GM21619 (cell line): Measurements from ENCODE around the gene CCDC88B.
"Not testable (repeated sequence)": the region's sequence is repeated elsewhere in the genome, so short reads cannot be mapped to it uniquely, and the experiment has no call there.

Experiments used
- ATAC-seq: cut with Tn5 transposase; IDR thresholded peaks from one replicate; pipeline ENCODE4 v1.9.1; 2021; ENCODE audit not compliant: unreplicated experiment

The CCDC88B gene

DNA sequence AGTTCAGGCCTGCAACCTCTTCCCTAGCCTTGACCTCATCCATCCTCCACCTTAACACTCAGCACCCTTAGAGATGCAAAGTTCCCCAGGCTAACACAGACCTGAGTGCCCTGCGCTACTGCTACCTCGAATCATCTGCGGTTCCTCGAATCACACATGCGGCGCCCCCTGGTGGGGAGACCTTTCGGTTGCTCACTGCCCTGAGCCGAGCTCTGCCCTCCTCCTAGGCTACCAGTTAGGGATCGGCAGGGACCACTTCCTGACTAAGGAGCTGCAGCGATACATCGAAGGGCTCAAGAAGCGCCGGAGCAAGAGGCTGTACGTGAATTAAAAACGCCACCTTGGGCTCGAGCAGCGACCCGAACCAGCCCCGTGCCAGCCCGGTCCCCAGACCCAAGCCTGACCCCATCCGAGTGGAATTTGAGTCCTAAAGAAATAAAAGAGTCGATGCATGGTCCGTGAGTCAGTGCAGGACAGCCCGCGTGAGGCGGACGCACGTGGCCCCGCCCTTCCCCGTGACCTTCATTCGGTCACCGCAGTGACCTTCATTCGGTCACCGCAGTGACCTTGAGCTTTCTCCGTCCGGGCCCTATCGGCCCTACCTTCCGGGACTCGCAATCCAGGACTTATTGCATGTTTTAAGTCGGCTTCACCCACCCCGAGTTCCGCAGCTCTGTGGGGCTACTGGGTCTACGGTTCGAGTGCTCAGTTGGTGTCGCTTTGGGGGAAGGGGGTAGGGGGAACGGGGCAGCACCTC is 35.5 kb upstream of the CCDC88B start:
- ATAC-seq, result peak; percentile 17

DNA sequence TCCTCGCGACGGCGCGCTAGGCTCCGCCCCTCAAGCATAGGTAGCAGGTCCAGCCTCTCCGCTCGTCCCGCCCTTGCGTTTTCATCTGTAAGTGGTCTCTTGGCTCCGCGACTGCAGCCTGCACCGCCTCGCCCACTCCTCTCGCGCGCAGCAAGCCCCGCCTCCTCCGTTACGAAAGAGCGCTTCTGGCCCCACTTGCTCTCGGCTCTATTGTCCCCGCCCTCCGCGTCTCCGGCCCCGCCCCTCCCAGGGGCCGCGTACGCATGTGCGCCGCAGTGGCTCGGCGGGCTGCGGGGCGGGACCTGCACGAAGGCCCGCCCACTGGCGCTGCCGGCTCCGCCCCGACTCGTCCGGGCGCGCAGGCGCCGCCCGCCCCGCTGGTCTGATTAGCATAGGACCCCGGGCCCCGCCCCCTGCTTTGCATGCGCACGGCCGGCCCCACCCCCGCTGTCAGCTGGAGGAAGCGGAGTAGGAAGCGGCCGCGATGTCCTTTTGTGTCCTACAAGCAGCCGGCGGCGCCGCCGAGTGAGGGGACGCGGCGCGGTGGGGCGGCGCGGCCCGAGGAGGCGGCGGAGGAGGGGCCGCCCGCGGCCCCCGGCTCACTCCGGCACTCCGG is 34.8 kb upstream of the CCDC88B start, which contains the start of gene ESRRA:
TSS of gene ESRRA (plus strand) at position 450 of the 616 bp plus-strand sequence. CDS start 1,656 bp downstream, outside the sequence.
- peak; percentile 54 for ATAC-seq

DNA sequence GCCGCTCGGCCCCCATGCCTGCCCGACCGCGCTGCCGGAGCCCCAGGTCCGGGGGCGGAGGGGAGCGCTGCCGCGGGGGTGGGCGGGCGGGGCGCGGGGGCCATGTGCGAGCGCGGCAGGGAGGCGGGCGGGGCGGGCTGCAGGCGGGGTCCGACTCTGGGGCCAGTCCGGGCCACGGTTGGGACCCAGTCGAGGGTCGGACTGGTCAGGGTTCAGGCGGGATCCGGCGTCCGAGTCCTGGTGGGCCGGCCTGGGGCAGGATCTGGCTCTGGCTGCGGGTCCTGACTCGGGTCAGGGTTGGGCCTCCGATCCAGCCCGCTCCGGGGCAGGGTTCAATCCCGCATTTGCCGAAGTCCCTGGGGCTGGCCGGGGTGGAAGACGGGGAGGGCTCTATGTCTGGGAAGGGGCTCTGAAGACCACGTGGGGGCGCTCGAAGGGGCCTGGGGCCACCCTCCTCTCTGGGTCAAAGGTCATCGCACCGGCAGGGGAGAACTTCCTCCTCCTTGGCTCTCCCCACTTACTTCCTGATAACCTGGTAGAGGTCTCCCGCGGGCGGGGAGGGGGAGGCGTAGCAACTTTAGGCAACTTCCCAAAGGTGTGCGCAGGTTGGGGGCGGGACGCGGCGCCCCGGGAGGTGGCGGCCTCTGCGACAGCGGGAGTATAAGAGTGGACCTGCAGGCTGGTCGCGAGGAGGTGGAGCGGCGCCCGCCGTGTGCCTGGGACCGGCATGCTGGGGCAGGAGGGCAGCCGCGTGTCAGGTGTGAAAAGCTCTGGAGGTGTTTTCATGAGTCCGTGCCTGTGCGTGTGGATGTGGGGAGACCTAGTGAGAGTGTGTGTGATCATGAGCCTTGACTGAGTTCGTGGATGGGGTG is 34.1 kb upstream of the CCDC88B start:
- peak; percentile 28 for ATAC-seq

DNA sequence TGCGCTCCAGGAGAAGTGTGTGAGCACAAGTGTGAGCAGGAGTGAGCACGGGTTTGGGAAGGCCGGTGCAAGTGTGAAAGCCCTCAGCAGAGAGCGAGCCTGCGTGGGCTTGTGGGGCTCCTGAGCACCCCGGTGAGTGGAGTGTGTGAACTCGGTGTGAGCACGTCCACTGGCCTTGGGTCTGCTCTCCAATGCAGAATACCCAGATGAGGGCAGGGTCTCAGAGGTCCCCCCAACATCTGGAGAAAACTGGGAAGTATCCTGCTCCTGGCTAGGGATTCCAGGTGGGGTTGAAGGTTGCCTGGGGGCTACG is 33.5 kb upstream of the CCDC88B start:
- no peak for ATAC-seq

DNA sequence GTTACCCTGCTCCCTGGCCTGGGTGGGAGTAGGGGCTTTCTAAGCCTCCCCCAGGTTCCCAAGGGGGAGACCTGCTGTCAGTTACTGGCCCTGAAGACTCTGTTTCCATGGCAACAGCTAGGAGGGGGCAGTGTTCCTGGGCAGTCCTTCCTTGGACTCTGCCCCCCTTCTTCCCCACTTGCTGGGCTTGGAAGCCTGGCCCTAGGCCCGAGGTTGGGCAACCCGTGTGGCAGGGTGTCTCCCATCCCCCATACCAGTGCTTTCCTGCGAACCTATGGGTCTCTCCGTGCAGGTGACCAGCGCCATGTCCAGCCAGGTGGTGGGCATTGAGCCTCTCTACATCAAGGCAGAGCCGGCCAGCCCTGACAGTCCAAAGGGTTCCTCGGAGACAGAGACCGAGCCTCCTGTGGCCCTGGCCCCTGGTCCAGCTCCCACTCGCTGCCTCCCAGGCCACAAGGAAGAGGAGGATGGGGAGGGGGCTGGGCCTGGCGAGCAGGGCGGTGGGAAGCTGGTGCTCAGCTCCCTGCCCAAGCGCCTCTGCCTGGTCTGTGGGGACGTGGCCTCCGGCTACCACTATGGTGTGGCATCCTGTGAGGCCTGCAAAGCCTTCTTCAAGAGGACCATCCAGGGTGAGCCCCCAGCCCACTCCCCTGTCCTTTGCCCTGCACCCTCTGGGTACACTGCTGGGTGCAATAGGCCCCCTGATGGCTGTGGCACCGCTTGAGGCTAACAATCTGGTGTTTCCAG is 33.0 kb upstream of the CCDC88B start:
- ATAC-seq, result no peak

DNA sequence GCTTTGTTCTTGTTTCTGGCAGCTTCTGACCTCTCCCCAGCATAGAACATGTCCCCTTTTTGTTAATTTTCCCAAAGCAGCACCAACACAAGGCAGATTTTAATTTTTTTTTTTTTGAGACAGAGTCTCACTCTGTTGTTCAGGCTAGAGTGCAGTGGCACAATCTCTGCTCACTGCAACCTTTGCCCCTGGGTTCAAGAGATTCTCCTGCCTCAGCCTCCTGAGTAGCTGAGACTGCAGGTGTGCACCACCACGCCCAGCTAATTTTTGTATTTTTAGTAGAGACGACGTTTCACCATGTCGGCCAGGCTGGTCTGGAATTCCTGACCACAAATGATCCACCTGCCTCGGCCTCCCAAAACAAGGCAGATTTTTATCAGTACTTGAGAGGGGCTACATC is 32.2 kb upstream of the CCDC88B start:
- not testable (repeated sequence) for ATAC-seq

DNA sequence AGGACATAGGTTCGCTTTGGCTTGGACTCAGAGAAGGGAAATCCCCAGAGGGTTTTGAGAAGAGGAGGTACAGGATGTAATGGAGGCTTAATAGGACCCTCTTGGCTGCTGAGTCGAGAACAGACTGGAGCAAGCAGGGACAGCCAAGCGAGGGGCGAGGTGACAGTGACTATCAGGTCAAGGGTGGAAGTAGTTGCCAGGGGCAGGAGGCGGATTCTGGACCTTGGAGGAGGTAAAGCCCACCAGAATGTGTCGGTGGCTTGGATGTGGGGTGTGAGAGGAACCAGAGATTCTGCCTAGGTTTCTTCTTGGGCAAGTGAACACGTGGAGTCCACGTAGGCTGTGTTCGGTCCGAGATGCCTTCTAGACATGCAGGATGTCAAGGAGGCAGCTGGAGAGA is 27.1 kb upstream of the CCDC88B start:
- no peak for ATAC-seq

DNA sequence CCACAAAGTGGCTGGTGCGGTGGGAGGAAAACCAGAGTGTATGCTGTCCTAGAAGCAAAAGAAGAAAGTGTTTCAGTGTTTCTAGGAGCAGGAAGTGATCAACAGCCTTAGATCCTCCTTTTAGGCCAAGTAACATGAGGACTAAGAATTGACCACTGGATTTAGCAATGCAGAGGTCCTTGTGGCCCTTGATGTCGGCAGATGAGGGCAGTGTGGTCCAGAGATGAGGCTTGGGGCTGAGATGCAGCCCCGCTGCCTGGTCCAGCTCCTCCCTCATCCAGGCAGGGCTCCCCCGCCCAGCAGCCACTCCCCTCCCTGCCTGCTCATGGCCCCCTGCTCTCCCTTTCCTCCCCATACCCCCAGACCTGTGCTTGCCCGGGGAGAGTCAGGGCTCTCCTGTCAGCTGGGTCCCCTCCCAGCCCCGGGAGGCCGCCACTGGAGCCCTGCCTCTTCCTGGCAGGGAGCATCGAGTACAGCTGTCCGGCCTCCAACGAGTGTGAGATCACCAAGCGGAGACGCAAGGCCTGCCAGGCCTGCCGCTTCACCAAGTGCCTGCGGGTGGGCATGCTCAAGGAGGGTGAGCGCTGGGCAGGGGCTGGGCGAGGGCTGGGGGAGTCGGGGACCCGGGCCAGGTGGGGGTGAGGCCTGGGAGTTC is 26.4 kb upstream of the CCDC88B start:
- ATAC-seq, result no peak

DNA sequence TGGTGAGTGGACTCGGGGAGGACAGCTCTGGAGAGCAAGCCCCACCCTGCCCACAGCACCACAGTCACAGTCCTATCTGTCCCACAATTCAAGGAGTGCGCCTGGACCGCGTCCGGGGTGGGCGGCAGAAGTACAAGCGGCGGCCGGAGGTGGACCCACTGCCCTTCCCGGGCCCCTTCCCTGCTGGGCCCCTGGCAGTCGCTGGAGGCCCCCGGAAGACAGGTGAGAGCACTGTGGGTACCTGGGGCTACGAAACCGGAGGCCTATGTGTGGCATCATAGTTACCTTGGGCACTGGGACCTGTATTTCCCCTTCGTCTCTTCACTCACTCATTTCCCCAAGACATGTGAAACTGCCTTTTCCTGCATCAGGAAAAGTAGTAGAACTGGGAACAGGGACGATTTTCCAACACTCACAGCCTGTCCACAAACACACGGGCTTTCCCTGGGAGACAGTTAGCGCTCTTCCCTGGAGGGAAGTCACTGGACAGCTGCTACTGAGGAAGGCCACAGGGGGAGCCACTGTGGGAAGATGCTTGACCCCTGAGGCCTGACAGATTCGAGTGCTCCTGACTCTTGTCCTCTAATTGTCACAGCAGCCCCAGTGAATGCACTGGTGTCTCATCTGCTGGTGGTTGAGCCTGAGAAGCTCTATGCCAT is 25.7 kb upstream of the CCDC88B start:
- no peak for ATAC-seq

DNA sequence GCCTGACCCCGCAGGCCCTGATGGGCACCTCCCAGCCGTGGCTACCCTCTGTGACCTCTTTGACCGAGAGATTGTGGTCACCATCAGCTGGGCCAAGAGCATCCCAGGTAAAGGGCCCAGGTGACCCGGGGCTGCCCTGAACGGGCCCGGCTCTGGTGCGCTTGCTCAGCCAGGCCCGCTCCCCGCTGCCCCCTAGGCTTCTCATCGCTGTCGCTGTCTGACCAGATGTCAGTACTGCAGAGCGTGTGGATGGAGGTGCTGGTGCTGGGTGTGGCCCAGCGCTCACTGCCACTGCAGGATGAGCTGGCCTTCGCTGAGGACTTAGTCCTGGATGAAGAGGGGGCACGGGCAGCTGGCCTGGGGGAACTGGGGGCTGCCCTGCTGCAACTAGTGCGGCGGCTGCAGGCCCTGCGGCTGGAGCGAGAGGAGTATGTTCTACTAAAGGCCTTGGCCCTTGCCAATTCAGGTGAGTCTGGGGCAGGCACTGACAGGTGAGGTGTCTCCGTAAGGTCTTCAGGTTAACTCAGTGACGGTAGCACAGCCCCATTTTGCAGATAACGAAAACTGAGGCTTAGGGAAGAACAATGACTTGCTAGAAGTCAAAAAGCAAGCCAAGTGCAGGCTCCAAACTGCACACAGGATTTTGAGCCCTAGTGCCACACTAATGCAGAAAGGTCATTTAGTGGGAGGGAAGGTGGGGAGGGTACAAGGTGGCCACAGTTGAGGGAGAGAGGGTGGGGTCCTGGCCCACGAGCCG is 25.0 kb upstream of the CCDC88B start:
- ATAC-seq, result no peak

DNA sequence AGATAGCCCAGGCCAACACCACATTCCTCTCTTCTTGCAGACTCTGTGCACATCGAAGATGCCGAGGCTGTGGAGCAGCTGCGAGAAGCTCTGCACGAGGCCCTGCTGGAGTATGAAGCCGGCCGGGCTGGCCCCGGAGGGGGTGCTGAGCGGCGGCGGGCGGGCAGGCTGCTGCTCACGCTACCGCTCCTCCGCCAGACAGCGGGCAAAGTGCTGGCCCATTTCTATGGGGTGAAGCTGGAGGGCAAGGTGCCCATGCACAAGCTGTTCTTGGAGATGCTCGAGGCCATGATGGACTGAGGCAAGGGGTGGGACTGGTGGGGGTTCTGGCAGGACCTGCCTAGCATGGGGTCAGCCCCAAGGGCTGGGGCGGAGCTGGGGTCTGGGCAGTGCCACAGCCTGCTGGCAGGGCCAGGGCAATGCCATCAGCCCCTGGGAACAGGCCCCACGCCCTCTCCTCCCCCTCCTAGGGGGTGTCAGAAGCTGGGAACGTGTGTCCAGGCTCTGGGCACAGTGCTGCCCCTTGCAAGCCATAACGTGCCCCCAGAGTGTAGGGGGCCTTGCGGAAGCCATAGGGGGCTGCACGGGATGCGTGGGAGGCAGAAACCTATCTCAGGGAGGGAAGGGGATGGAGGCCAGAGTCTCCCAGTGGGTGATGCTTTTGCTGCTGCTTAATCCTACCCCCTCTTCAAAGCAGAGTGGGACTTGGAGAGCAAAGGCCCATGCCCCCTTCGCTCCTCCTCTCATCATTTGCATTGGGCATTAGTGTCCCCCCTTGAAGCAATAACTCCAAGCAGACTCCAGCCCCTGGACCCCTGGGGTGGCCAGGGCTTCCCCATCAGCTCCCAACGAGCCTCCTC is 24.1 kb upstream of the CCDC88B start:
- not testable (repeated sequence) for ATAC-seq

DNA sequence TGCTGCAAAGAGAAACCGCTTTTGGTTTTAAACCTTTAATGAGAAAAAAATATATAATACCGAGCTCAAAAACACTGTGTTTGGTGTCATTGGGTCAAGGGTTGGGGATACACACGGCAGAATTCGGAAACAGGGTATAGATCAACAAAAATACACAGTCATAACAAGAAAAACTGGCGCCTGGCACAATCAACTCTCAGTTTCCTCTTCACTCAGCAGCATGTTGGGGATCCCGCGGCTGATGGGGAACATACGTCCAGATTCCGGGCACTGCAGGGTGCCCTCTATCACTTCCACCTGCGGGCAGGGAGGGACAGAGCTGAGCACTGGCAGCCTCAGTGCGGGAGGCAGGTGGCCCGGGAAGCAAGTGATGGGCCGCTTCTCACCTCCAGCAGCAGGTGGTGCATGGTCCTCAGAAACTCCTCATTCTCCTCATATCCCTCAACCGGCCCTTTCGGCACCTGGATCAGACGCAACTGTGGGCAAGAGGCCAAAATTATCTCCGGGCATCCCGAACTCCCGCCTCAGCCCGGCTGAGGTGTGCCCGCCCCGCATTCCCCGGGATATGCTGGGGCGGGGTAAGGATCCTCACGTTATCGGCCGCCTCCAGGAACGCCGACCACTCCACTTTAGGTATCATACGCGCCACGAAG is 23.2 kb upstream of the CCDC88B start:
- peak; percentile 2 for ATAC-seq

DNA sequence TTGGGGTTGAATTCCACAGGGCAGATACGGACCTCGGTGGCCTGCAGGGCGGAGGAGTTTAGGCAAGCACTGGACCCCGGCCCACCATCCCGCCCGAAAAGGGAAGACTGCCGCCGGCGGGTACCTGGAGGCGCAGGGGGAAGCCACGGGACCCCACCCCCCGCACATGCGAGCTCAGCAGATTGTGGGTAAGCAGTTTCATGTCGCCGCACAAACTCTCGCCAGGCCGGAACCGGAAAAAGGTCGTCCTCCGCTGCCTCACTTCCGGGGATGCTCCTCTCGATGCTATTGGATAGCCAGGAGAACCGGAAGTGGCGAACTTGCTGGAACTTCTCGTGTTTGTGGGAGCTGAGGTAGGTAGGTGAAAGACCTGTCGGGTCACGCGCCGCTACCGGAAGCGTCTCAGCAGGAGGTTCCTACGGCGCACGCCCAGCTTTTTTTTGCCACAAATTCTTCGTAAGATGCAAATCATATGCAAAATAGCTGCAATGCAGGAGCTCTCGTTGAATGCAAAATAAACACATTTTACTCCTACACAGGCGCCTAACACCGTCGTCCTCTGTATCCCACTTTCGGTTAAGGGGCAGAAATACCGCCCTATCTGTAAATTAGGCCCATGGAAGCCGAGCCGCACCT is 22.6 kb upstream of the CCDC88B start, which contains the start of gene TRMT112:
TSS of gene TRMT112 (minus strand) at position 235 of the 636 bp plus-strand sequence. CDS start at position 202, 33 bp downstream.
- ATAC-seq, result peak; percentile 53

DNA sequence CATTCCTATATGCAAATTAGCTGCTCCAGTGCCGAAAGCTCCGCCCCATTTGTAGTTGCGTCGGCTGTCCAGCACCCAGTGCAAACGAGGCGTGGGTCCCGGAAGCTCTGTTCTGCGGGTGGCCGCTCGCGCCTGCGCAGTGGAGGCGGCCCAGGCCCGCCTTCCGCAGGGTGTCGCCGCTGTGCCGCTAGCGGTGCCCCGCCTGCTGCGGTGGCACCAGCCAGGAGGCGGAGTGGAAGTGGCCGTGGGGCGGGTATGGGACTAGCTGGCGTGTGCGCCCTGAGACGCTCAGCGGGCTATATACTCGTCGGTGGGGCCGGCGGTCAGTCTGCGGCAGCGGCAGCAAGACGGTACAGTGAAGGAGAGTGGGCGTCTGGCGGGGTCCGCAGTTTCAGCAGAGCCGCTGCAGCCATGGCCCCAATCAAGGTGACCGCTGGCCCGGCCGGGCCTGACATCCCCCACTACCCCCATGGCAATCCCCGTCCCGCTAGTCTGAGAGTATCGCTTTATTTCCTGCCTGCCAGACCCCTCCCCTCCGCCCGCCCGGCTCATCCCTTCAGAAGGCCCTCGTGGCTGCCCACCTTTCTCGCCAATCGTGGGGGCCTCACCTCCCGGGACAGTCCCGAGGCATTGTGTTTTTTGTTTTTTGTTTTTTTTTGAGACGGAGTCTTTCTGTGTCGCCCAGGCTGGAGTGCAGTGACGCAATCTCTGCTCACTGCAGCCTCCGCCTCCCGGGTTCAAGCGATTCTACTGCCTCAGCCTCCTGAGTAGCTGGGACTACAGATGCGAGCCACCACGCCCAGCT is 21.8 kb upstream of the CCDC88B start, which contains the start of gene PRDX5:
TSS of gene PRDX5 (plus strand) at position 161 of the 805 bp plus-strand sequence. CDS start at position 256, 95 bp downstream.
- ATAC-seq, result peak; percentile 55

DNA sequence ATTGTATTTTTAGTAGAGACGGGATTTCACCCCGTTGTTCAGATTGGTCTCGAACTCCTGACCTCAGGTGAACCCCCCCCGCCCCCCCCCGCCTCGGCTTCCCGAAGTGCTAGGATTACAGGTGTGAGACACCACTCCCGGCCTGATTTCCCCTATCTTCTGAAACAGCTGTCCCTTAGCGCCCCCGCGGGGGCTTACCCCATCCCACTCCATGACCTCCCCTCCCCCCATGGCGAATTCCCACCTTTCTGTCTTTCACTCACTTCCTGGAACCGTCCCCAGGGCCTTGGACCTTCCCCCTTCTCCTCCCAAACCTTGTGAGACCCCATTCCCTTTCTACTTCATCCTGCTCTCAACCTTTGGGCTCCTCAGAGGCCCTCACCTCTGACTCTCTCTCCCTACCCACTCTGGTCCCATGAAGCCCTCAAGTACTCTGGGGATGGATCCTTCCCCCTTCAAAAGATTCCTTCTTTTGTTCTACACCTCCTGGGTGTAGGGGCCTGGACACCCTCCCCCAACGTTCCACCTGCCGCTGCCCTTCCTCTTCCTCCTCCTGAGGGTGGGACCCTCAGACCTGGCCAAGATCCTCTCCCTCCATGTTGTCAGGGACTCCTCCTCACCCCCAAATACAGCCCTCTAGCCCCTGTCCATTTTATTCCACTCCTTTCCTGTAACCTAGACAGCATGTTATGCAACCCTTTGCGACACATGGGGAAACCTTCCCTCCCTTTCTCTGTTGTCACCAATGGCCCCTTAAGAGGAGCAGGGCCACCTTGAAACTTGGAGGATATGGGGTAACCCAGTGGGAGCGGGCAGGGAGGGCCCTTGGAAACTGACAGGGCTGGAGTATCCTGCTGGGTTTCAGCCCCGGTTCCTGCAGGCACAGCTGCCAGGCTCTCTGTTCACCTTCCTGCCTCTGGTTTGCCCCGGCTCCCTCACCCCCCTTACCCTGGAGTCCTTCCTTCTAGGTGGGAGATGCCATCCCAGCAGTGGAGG is 20.9 kb upstream of the CCDC88B start:
- ATAC-seq, result no peak
